ENCODE results near the gene MDN1.
"Not testable (repeated sequence)": the region's sequence is repeated elsewhere in the genome, so short reads cannot be mapped to it uniquely, and the experiment has no call there.

The MDN1 gene, protein sequence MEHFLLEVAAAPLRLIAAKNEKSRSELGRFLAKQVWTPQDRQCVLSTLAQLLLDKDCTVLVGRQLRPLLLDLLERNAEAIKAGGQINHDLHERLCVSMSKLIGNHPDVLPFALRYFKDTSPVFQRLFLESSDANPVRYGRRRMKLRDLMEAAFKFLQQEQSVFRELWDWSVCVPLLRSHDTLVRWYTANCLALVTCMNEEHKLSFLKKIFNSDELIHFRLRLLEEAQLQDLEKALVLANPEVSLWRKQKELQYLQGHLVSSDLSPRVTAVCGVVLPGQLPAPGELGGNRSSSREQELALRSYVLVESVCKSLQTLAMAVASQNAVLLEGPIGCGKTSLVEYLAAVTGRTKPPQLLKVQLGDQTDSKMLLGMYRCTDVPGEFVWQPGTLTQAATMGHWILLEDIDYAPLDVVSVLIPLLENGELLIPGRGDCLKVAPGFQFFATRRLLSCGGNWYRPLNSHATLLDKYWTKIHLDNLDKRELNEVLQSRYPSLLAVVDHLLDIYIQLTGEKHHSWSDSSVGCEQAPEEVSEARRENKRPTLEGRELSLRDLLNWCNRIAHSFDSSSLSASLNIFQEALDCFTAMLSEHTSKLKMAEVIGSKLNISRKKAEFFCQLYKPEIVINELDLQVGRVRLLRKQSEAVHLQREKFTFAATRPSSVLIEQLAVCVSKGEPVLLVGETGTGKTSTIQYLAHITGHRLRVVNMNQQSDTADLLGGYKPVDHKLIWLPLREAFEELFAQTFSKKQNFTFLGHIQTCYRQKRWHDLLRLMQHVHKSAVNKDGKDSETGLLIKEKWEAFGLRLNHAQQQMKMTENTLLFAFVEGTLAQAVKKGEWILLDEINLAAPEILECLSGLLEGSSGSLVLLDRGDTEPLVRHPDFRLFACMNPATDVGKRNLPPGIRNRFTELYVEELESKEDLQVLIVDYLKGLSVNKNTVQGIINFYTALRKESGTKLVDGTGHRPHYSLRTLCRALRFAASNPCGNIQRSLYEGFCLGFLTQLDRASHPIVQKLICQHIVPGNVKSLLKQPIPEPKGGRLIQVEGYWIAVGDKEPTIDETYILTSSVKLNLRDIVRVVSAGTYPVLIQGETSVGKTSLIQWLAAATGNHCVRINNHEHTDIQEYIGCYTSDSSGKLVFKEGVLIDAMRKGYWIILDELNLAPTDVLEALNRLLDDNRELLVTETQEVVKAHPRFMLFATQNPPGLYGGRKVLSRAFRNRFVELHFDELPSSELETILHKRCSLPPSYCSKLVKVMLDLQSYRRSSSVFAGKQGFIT (N-terminal part only)

DNA sequence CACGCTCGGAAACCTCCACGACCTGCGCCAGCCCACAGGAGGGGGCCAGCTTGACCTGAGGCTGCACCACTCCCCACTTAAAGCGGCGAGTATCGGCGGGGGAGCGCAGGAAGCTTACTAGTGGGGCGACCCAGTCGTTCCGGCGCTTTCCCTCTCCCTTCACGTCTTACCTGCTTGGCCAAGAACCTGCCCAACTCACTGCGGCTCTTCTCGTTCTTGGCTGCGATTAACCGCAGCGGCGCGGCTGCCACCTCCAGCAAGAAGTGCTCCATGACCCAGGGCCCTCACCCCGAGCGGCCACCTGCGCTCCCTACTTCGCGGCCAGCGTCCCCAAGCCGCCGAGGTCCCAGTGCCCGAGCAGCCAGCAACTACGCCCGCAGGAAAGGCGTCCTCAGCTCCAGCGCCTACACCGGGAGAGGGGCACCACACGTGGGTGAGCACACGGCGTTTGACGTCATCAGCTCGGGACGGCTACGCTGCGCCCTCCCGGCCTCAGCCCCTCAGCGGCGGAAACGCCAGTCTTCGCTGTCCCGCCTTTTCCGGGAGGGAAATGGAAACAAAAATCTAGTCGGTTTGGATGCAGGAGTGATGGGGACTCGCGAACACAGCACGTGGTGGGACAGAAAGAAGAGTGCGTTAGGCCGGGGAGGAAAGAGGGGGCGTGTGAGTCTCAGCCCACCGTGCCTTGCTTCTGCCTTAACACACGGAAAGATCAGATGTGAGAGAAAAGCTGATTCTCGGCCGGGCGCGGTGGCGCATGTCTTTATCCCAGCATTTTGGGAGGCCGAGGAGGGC lies at the start of gene MDN1:
MDN1 (minus strand) TSS at position 459 of the 795 bp plus-strand sequence; CDS start at position 272, 187 bp downstream.
- FAIRE-seq = peak; percentile 9

DNA sequence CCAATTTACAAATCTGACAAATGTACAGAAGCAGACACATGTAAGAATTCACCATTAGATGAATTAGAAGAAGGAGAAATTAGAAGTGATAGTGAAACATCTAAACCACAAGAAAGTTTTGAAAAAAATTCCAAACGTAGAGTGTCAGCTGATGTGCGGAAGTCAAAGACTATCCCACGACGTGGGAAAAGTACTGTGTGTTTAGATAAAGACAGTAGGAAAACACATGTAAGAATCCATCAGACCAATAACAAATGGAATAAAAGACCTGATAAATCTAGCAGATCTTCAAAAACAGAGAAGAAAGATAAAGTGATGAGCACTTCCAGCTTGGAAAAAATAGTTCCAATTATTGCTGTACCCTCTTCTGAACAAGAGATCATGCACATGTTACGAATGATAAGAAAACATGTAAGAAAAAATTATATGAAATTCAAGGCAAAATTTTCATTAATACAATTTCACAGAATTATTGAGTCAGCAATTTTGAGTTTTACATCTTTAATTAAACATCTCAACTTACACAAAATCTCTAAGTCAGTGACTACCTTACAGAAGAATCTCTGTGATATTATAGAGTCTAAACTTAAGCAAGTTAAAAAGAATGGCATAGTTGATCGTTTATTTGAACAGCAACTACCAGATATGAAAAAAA lies 46.6 kb upstream of the MDN1 start:
- no peak for FAIRE-seq

DNA sequence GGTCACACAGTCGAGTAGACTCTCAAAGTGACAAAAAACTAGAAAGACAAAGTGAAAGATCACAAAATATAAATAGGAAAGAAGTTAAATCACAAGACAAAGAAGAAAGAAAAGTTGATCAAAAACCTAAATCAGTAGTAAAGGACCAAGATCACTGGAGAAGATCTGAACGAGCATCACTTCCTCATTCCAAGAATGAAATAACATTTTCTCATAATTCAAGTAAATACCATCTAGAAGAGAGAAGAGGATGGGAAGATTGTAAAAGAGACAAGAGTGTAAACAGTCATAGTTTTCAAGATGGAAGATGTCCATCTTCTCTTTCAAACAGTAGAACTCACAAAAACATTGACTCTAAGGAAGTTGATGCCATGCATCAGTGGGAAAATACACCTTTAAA lies 43.1 kb upstream of the MDN1 start:
- FAIRE-seq = no peak

DNA sequence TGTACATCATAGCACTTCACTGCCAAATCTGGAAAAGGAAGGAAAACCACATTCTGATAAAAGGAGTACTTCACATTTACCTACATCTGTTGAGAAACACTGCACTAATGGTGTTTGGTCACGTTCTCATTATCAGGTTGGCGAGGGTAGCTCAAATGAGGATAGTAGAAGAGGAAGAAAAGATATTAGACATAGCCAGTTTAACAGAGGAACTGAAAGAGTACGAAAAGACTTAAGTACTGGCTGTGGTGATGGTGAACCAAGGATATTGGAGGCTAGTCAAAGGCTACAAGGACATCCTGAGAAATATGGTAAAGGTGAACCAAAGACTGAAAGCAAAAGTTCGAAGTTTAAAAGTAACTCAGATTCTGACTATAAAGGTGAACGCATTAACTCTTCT lies 42.7 kb upstream of the MDN1 start:
- FAIRE-seq = no peak

DNA sequence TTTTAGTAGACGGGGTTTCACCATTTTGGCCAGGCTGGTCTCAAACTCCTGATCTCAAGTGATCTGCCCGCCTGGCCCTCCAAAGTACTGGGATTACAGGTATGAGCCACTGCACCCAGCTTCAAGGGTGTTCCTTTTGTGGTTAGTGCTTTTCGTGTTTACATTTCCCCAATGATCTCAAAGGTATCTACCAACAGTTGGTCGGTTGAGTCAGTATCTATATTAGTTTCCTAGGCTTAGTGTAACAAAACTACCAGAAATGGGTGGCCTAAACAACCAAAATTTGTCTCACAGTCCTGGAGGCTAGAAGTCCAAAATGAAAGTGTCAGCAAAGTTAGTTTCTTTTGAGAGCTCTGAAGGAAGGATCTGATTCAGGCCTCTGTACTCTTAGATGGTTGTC lies 40.1 kb upstream of the MDN1 start:
- no peak for FAIRE-seq

DNA sequence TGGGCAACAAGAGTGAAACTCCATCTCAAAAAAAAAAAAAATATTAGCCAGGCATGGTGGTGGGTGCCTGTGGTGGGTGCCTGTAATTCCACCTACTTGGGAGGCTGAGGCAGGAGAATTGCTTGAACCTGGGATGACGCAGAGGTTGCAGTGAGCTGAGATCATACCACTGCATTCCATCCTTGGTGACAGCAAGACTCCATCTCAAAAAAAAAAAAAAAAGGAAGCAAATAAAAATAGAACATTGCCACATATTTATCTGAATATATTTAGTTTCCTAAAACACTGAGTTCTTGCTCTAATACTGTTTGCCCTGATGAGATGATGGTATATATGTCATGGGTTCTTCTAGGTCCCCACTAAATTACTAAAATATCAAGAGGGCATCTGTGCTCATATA lies 38.4 kb upstream of the MDN1 start:
- no peak for FAIRE-seq

DNA sequence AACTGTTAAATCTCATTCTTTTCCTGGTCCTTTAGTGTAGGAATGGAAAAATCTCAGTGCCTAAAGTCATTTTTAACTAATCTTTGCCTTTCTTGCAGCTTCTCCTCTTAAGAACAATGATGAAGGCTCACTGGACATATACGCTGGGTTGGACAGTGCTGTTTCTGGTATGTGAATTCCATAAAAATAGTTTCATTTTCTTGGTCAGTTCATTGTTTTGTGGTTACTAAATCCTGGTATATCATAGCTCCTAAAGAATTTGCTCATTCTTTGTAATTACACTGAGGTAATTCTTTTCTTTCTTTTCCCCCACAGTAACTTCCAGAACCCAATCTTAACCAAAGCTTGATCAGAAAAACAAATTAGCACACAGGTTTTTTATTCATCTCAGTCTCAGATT lies 33.5 kb upstream of the MDN1 start:
- no peak for FAIRE-seq

DNA sequence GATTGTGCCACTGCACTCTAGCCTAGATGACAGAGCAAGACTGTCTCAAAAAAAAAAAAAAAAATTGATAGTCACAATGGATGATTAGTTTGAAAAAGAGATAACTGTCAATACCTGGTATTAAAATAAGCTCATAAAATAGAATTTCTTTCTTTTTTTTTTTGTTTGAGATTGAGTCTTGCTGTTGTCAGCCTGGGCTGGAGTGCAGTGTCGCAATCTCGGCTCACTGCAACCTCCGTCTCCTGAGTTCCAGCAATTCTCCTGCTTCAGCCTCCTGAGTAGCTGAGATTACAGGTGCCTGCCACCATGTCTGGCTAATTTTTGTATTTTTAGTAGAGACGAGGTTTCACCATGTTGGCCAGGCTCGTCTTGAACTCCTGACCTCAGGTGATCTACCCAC lies 27.9 kb upstream of the MDN1 start:
- FAIRE-seq = not testable (repeated sequence)

DNA sequence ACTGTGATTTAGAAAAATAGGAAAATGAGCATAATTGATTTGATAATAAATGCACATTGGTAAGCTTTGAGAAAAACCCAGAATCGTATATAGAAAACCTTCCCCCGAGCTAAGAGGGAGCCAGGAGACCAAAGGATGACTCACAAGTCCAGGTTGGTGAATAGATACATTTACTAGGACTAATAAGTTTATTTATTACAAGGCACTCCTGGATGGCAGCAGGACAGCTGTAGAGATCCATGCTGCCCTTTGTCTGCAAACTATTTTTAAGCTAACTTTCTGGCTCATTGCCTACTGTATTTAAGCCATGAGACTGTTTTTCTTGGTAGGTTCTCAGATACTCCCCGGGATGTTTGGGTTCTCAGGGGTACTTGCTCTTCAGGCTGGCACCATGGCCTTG lies 23.5 kb upstream of the MDN1 start:
- FAIRE-seq = no peak

DNA sequence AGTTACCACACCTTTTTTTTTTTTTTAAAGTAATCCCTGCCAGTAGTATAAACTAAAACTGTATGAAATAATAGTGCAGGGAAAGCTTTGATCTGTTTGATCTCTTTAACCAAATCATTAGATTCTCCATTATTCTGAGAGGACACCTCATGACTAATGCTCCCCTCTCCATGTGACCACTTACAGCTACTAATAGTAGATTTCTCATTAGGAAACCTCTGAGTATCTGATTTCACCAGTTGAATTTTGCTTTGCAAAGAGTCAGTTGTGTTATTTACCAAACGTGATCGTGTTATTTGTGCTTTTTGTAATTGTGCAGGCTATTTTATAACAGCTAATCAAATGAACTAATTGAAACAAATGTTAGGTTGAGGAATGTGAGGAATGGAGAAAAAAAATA lies 22.6 kb upstream of the MDN1 start:
- peak; percentile 13 for FAIRE-seq

DNA sequence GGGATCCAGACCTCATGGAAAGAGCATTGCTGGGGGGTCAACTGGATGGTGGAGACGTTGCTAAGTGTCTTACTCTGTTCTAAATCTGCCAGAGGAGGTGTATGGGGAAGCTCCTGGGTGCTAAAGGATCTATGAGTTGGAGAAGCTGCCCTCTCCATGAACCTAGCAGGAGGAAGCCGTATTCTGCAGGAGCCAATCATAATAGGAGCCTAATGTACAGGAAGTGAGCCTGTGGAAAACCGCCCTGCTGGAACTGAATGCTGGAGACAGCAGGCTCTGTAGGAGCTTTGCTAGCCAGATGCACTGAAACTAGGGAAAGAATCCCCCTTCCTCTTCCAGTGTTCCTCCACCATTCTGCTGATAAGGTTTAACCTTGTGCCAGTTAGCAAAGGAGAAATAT lies 20.9 kb upstream of the MDN1 start:
- no peak for FAIRE-seq

DNA sequence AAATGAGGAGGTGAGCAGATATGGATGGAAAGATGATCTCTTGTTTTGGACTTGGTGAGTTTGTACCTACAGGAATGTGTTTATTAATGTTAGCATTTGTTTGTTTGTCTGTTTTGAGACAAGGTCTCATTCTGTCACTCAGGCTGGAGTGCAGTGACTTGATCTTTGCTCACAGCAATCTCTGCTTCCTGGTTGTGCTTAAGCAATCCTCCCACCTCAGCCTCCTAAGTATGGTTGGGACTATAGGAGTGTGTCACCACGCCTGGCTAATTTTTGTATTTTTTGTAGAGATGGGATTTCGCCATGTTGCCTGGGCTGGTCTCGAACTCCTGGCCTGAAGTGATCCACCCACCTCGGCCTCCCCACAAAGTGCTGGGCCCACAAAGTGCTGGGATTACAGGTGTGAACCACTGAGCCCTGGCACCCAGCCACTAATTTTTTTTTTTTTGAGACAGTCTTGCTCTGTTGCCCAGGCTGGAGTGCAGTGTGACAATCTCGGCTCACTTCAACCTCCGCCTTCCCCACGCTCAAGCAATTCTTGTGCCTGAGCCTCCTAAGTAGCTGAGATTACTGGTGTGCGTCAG lies 17.1 kb upstream of the MDN1 start:
- FAIRE-seq = no peak

DNA sequence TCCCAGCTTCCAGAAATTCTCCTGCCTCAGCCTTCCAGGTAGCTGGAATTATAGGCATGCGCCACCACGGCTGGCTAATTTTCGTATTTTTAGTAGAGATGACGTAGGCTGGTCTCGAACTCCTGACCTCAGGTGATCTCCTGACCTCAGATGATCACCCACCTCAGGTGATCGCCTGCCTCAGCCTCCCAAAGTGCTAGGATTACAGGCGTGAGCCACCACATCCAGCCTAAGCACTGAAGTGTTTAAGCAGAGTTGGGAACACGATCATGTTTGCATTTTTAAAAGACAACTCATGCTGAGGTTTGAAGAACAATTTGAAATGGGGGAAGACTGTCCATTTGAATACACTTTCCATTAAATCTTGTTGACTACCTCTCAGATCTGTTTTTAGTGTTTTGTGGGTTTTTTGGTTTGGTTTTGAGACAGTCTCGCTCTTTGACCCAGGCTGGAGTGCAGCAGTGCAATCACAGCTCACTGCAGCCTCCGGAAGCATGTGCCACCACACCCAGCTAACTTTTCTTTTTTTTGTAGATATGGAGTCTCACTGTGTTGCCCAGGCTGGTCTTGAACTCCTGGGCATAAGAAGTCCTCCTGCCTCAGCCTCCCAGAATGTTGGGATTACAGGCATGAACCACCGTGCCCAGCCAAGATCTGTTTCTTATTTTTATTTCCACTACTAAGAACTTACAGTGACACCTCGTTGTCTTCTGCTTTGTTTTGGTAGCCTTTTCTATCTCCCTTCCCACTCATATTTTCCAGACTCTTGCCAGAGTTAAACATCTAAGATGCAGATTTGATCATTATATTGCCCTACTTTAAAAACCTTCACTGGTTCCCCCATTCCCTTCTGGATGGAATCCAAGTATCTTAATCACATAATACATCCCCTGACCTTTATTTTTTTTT lies 15.5 kb upstream of the MDN1 start:
- no peak for FAIRE-seq

DNA sequence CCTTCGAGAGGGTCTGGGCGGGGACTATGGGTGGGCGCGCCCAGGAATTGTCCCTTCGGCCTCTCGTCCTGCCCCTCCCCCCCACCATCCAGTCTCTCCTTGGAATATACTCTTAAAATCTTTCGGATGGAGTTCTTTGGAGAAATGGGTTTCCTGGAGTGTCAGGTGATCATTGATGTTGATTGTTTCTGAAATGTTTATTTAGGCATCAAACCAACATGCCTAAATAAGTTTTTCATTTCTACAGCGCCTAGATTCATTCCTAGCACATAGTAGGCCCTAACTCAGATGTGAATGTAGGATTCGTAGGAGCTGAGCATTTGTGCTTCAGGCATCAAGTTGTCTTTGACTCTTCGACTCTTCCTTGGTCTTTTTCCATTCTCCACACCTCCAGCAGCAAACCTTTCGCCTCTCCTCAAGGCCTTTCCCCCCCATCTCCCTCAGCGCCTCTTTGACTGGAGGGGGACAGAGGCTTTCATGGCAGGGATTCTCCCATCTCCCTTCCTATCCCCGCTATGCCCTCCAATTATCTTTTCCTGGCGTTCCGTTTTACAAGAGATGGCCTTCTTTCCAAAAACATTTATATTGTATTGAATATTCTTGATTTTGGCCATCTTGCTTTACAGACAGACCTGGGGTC lies 10.7 kb upstream of the MDN1 start:
- no peak for FAIRE-seq

DNA sequence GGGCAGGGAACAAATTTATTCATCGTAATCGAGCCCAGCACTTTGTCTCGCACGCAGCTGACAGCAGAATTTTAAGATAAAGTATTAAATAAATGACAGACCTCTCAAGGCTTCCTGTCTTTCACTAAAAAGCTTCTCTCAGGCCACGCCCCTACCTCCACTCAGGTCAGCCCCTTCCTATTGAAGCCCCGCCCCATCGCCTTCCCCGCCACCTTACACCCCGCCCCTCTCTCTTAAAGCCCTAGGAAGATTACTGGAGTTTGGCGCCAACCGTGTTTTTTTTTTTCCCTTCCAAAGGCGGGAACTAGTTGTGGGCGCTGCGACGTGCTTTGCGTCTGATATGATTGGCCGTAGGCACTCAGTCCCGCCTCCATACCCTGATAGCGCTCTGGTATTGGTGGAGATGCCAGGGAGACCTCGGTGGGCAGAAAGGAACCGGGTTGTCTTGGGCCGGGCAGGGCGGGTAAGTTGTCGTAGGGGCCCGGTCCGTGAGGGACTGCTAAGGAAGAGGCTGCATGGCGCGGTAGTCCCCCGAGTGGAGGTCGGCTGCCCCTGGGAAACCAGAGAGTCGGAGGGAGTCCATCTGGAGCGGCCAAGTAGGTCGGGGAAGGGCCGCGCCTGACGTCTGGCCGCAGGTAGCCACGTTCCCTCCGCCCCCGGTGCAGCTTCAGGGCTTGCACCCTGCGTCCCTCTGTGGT lies 10.0 kb upstream of the MDN1 start, which contains the start of gene CASP8AP2:
CASP8AP2 (plus strand) TSS at position 409 of the 698 bp plus-strand sequence.
- FAIRE-seq = peak; percentile 90

DNA sequence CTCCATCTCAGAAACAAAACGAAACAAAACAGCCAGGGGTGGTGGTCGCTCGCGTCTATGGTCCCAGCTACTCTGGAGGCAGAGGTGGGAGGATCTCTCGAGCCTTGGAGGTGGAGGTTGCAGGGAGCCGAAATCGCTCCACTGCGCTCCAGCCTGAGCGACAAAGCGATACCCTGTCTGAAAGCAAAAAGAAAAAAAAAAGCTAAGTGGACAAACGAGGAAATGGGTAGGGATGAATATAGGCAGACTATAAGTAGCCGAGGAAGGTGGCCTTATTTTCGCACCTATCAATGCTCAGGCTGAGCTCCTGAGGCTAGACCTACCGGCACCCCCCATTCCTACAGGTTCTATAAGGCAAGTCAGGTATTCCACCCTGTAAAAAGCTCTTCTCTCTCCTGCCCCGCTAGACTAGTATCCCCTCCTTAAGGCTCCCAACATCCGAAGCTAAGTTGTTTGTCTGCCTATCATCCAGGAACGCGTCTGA lies 9.4 kb upstream of the MDN1 start:
- no peak for FAIRE-seq

DNA sequence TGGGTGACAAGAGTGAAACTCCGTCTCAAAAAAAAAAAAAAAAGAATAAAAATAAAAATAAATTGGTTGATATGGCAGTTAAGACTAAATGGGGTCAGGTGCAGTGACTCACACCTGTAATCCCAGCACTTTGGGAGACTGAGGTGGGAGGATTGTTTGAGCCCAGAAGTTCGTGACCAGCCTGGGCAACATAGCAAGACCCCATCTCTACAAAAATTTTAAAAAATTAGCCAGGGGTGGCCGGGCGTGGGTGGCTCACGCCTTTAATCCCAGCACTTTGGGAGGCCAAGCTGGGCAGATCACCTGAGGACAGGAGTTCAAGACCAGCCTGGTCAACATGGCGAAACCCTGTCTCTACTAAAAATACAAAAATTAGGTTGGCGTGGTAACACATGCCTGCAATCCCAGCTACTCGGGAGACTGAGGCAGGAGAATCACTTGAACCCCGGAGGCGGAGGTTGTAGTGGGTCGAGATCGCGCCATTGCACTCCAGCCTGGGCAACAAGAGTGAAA lies 8.9 kb upstream of the MDN1 start:
- not testable (repeated sequence) for FAIRE-seq

DNA sequence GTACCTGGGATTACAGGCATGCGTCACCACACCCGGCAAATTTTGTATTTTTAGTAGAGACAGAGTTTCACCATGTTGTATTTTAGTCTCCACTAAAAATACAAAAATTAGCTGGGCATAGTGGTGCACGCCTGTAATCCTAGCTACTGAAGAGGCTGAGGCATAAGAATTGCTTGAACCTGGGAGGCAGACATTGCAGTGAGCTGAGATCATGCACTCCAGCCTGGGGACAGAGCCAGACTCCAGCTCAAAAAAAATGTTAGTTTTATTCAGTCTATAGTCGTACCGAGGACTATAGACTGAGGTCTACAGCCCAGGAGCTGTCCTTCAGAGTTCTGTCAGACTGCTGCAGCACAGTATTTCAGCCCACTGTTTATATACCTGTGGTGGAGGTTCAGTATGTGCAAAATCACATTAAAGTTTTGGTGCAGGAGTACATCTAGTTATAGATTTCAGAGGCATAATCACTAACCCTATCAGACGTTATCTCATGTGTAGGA lies 6.5 kb upstream of the MDN1 start:
- no peak for FAIRE-seq
